Activated B cell treated with CpG ODN at 0.5 μM for 24 hours (primary cell): ENCODE results near the gene CCDC51. TPM values are rescaled to one million over a fixed set of nuclear protein-coding genes. Genes with fewer than 3 reads are reported as not detected.
A peak's percentile ranks its signal among the peaks of the same experiment; 100 is the strongest.
"Not testable (repeated sequence)": the region's sequence is repeated elsewhere in the genome, so short reads cannot be mapped to it uniquely, and the experiment has no call there.

Source experiments
- ATAC-seq: fragments of 200-7000 bp; cut with Tn5 transposase; one replicate; pipeline ENCODE4 v1.10.0; 2021; ENCODE audit warnings: low read depth, mild to moderate bottlenecking, moderate library complexity
- CTCF ChIA-PET: fragments of 350-600 bp; sonication (Branson Sonifier 250); formaldehyde crosslinking; loops from one replicate; lab custom pipeline; 2021; ENCODE audit warnings: antibody characterized with exemption; lab: Charles Lee
- POLR2A ChIA-PET: fragments of 350-600 bp; sonication (Branson Sonifier 250); formaldehyde crosslinking; loops from one replicate; lab custom pipeline; 2021; ENCODE audit warnings: antibody characterized with exemption; lab: Charles Lee
- DNase-seq: peaks from one replicate; pipeline ENCODE4 v3.0.0; 2022
- H3K27ac Mint-ChIP-seq: one replicate; pipeline ENCODE4 v1.8.0; 2020; ENCODE audit warnings: mixed read lengths
- H3K27me3 Mint-ChIP-seq: one replicate; pipeline ENCODE4 v1.8.0; 2021; ENCODE audit warnings: mixed read lengths
- H3K36me3 Mint-ChIP-seq: one replicate; pipeline ENCODE4 v1.8.0; 2021; ENCODE audit warnings: low read depth, mixed read lengths
- H3K4me1 Mint-ChIP-seq: one replicate; pipeline ENCODE4 v1.8.0; 2021; ENCODE audit warnings: mixed read lengths
- H3K4me3 Mint-ChIP-seq: one replicate; pipeline ENCODE4 v1.8.0; 2020; ENCODE audit warnings: mild to moderate bottlenecking, mixed read lengths
- H3K9me3 Mint-ChIP-seq: one replicate; pipeline ENCODE4 v1.8.0; 2020; ENCODE audit warnings: mixed read lengths
- CTCF ChIP-seq: fragments of 200-600 bp; IDR thresholded peaks from one replicate; pipeline ENCODE4 v1.8.0; 2022; ENCODE audit warnings: antibody characterized with exemption, mild to moderate bottlenecking
- intact Hi-C: fragments of 100-400 bp; cut with micrococcal nuclease; formaldehyde crosslinking; loops from one replicate; pipeline ENCODE4 v1.15.1; 2024
- total RNA-seq: library from RNA; stranded (reverse); gene quantifications from 2 replicates; pipeline ENCODE4 v1.2.3, GENCODE V29; 2022

CCDC51 gene
- total RNA-seq, 1 donor from 2014 or later: 8.7 TPM

GRCh38 chr3:48403533-48404439 lies 36.1 kb downstream of the CCDC51 start:
- intact Hi-C loops: loop anchor here (5.0 kb wide), 1 partner anchor 339 kb away; no protein-coding TSS in a partner anchor
- H3K4me1 Mint-ChIP-seq: no peaks in the 10 kb centered on the region

GRCh38 chr3:48402907-48403306 lies 37.0 kb downstream of the CCDC51 start:
- H3K9me3 Mint-ChIP-seq: no peaks in the 10 kb centered on the region
- POLR2A ChIA-PET: no interaction called here
- TF ChIP-seq CTCF: no peak
- DNase-seq: peak; percentile 5
- no peaks in the 10 kb centered on the region for H3K4me1 Mint-ChIP-seq
- intact Hi-C loops: loop anchor here (5.0 kb wide), 1 partner anchor 339 kb away; no protein-coding TSS in a partner anchor
- H3K27ac Mint-ChIP-seq: no peak overlapping the region
- H3K27me3 Mint-ChIP-seq: no peaks in the 10 kb centered on the region
- H3K4me3 Mint-ChIP-seq: no peak overlapping the region
- CTCF ChIA-PET: interaction anchor here (0.8 to 4.2 kb wide), 2 partner anchors 33 to 146 kb away, joined by 4 to 206 read pairs; partner anchors contain the start of genes CCDC51, PLXNB1 and TMA7
- no peaks in the 10 kb centered on the region for H3K36me3 Mint-ChIP-seq
- no peak for ATAC-seq

More at GRCh38 chr3:48403533-48404439, 36.1 kb downstream of the CCDC51 start:
- no peak for DNase-seq
- Mint-ChIP-seq H3K36me3 (no peaks in the 10 kb centered on the region), H3K4me3 (no peak overlapping the region), H3K9me3 (no peaks in the 10 kb centered on the region), H3K27ac (no peak overlapping the region), H3K27me3 (no peaks in the 10 kb centered on the region)
- CTCF ChIA-PET: no interaction called here
- ATAC-seq: no peak
- no peak for TF ChIP-seq CTCF
- POLR2A ChIA-PET: interaction anchor here (0.6 kb wide), 1 partner anchor 54 kb away, joined by 3 read pairs; no protein-coding TSS in a partner anchor

- no peak for TF ChIP-seq CTCF
- no peak for ATAC-seq
- no peak for DNase-seq
- Mint-ChIP-seq H3K27me3 (no peaks in the 10 kb centered on the region), H3K9me3 (no peaks in the 10 kb centered on the region), H3K27ac (no peak overlapping the region), H3K4me1 (no peaks in the 10 kb centered on the region), H3K36me3 (no peaks in the 10 kb centered on the region), H3K4me3 (no peak overlapping the region)
- ChIA-PET CTCF (interaction anchor here (0.8 to 4.2 kb wide), 5 partner anchors 33 to 209 kb away, joined by 4 to 206 read pairs (median 18); partner anchors contain the start of genes CCDC51, PLXNB1 and TMA7), POLR2A (no interaction called here)
- intact Hi-C loops: loop anchor here (5.0 kb wide), 1 partner anchor 340 kb away; no protein-coding TSS in a partner anchor
Measured at GRCh38 chr3:48402281-48402732, 37.6 kb downstream of the CCDC51 start.

- H3K4me3 Mint-ChIP-seq, H3K9me3 Mint-ChIP-seq, DNase-seq, H3K27me3 Mint-ChIP-seq, H3K27ac Mint-ChIP-seq, ATAC-seq, H3K36me3 Mint-ChIP-seq, H3K4me1 Mint-ChIP-seq: not testable (repeated sequence)
- POLR2A ChIA-PET: interaction anchor here (0.6 to 2.2 kb wide), 9 partner anchors 27 to 619 kb away, joined by 3 to 10 read pairs (median 3); partner anchors contain the start of genes CCDC51, PFKFB4 and TMA7
- intact Hi-C loops: loop anchor here (1.0 to 5.0 kb wide), 9 partner anchors 35 to 341 kb away; partner anchors contain the start of gene UQCRC1
- CTCF ChIA-PET: interaction anchor here (0.9 to 4.2 kb wide), 33 partner anchors 10 to 338 kb away, joined by 3 to 206 read pairs (median 5); partner anchors contain the start of genes ATRIP, CCDC51, PLXNB1 and SHISA5
Measured at GRCh38 chr3:48401434-48401901, 38.5 kb downstream of the CCDC51 start.

GRCh38 chr3:48400824-48401433 lies 39.0 kb downstream of the CCDC51 start:
- CTCF ChIA-PET: interaction anchor here (0.8 to 4.2 kb wide), 37 partner anchors 10 to 339 kb away, joined by 3 to 206 read pairs (median 4); partner anchors contain the start of genes ATRIP, CCDC51, PLXNB1 and SHISA5
- no peak overlapping the region for H3K27ac Mint-ChIP-seq
- ATAC-seq: peak; percentile 94

More at GRCh38 chr3:48400824-48401433, 39.0 kb downstream of the CCDC51 start:
- intact Hi-C loops: loop anchor here (1.0 to 5.0 kb wide), 9 partner anchors 35 to 341 kb away; partner anchors contain the start of gene UQCRC1
- Mint-ChIP-seq H3K4me3 (no peak overlapping the region), H3K9me3 (no peaks in the 10 kb centered on the region), H3K27me3 (peaks cover under 1% of the 10 kb centered on the region), H3K36me3 (no peaks in the 10 kb centered on the region), H3K4me1 (no peaks in the 10 kb centered on the region)
- POLR2A ChIA-PET: interaction anchor here (0.6 to 2.2 kb wide), 9 partner anchors 28 to 619 kb away, joined by 3 to 10 read pairs (median 3); partner anchors contain the start of genes CCDC51, PFKFB4 and TMA7
- peak; percentile 24 for DNase-seq
- peak; percentile 41 for TF ChIP-seq CTCF
